ENCODE measurements around the gene SAMD4B. TPM values are rescaled to one million over a fixed set of nuclear protein-coding genes. Genes with fewer than 3 reads are reported as not detected.

Gene SAMD4B
- total and polyA plus RNA-seq, 9 of the 15 experiments (the other 6 are each of a cell fraction or from before 2014, with no cell fraction given), result 3.4 to 90.5 (median 38.0) TPM

DNA sequence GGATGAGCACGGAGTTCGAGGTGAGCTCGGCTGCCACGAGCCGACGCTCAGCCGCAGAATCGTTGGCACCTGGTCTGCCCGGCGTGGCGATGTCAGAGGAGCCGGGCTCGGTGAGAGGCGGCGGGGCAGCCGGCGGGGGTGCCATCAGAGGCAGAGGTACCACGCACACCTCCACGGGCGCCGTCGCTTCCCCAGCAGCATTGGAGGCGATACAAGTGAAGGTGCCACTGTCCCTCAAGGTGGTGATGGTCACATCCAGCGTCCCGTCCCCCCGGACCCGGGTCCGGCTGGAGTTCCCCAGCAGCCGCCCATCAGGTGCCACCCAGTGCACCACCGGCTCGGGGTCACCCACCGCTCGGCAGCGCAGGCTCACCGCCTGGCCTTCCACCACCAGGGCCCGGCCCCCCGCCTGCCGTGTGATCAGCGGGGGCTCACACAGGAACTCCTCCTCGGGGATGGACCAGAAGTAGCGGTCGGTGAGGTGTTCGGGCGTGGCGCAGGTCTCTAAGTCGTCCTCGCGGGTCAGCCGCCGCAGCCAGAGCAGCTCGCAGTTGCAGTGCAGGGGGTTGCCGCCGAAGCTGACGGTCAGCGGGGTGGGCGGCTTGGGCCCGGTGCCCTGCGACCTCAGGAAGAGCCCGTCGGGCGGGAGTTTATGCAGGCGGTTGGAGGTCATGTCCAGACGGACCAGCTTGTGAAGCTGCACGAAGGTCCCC, 28.0 kb upstream of the SAMD4B start:
- ATAC-seq, result no peak
- peaks cover 65% of the 10 kb centered on the region; the same call in 2 of the 3 replicates for H3K36me3 ChIP-seq (ENCODE audit: control insufficient read depth, insufficient read depth, low read length)
- in situ Hi-C loops (cut with MboI), result no loop called here
- TF ChIP-seq ZNF217 (CRISPR knock-in tag; IDR thresholded peaks at IDR 0.05) (no peak), THAP12 (CRISPR knock-in tag; IDR thresholded peaks at IDR 0.05) (no peak), HDAC3 (IDR thresholded peaks at IDR 0.05; ENCODE audit: borderline replicate concordance, partially characterized antibody) (no peak), C11orf30 (IDR thresholded peaks at IDR 0.05; ENCODE audit: low read depth) (no peak)
- peaks cover 14 to 20% of the 10 kb centered on the region in 2 experiments; a peak in 4 of 5 replicates for H3K4me1 ChIP-seq (replicated peaks in 1 of 2; ENCODE audit: control insufficient read depth in 2 of 2, insufficient read depth in 2 of 2, low read length in 2 of 2)
- no peak overlapping the region for H2AFZ ChIP-seq (ENCODE audit: low read depth, low read length)
- DNase-seq (ENCODE audit: extremely low read depth in 1 of 4, low spot score in 3 of 4), result peak in 1 of 4 experiments; percentile 4
- no peak overlapping the region for H3K9ac ChIP-seq (ENCODE audit: insufficient read depth in 1 of 2, low read depth in 2 of 2, low read length in 2 of 2)
- no peak overlapping the region for H3K4me2 ChIP-seq (ENCODE audit: insufficient read depth, low read length)
- no peak overlapping the region for H3K4me3 ChIP-seq
- H3K9me3 ChIP-seq (replicated peaks; ENCODE audit: control insufficient read depth, insufficient read depth, low read depth, low read length), result no peaks in the 10 kb centered on the region
- 97% methylated on average over 35 of the region's 64 CpGs for WGBS (ENCODE audit: insufficient coverage, low coverage, missing lambda C conversion rate)
- H3K9me1 ChIP-seq (ENCODE audit: control insufficient read depth, insufficient read depth, low read length), result no peaks in the 10 kb centered on the region
- intact Hi-C loops (cut with micrococcal nuclease), result no loop called here
- no peaks in the 10 kb centered on the region for H3K27me3 ChIP-seq (ENCODE audit: control insufficient read depth in 2 of 2, insufficient read depth in 2 of 2, low read length in 2 of 2)
- BruUV-seq (replicated peaks), result no TSS peak
- CTCF ChIA-PET (ENCODE audit: low intra/inter-chr PET ratio), result no interaction called here
- H4K20me1 ChIP-seq (replicated peaks; ENCODE audit: control insufficient read depth, insufficient read depth, low read length), result no peaks in the 10 kb centered on the region
- POLR2A ChIA-PET, result interaction anchor here (0.9 kb wide), 1 partner anchor 9 kb away, joined by 3 read pairs; no protein-coding TSS in a partner anchor
- peaks cover 22% of the 10 kb centered on the region for H3K79me2 ChIP-seq (ENCODE audit: control insufficient read depth, insufficient read depth, low read length)
- no peak for FAIRE-seq
- no peak overlapping the region for H3K27ac ChIP-seq (ENCODE audit: extremely low read depth, low read depth, low read length)

Measured in K562 (cell line).